HepG2 (cell line): Measurements from ENCODE around the gene PDE8B. TPM values are rescaled to one million over a fixed set of nuclear protein-coding genes. Genes with fewer than 3 reads are reported as not detected.

ENCODE experiments used
- ATAC-seq: fragments of 200-7000 bp; cut with Tn5 transposase; 3 replicates; pipeline ENCODE4 v1.9.1; 2020; ENCODE audit warnings: mild to moderate bottlenecking, moderate library complexity
- BruUV-seq: library from RNA; stranded (reverse); fragments of 400-500 nt; replicated peaks from 2 replicates; lab custom pipeline; 2021; lab: Mats Ljungman, UMichigan
- CTCF ChIA-PET: fragments of 300-600 bp; formaldehyde crosslinking; extraction: SDS; loops from one replicate; lab custom pipeline; 2021; ENCODE audit warnings: low total read pairs, inconsistent platforms, low intra/inter-chr PET ratio; lab: Yijun Ruan, JAX
- POLR2A ChIA-PET: fragments of 350-600 bp; sonication (Branson Sonifier 250); formaldehyde crosslinking; loops from one replicate; lab custom pipeline; 2020; ENCODE audit warnings: antibody characterized with exemption, inconsistent platforms; lab: Yijun Ruan, JAX
- DNase-seq: peaks from one replicate; pipeline ENCODE4 v3.0.0-alpha.2; 2015; ENCODE audit warnings: low spot score
- FAIRE-seq: peaks from 3 replicates; lab custom pipeline; 2011; peaks lifted over from hg19 to GRCh38; lab: Jason Lieb, UNC
- H2AFZ ChIP-seq: one replicate; pipeline ENCODE4 v1.6.1; 2011; ENCODE audit warnings: low read length, inconsistent platforms
- H3K27ac ChIP-seq: fragments of 300-600 bp; 3 replicates; pipeline ENCODE4 v1.8.0; 2011; ENCODE audit warnings: mixed run types, mild to moderate bottlenecking, mixed read lengths, low read length, inconsistent platforms; ENCODE audit not compliant: insufficient read depth; ENCODE audit errors: extremely low read length
- H3K27me3 ChIP-seq, 2 experiments: fragments of 200-600 bp in 1 of 2; 2 replicates in 1 of 2; 3 replicates in 1 of 2; pipeline versions ENCODE4 v1.6.0 to v1.8.0; 2011; ENCODE audit warnings: low read length in 2 of 2, mild to moderate bottlenecking in 2 of 2, moderate library complexity in 2 of 2, inconsistent platforms in 1 of 2; ENCODE audit not compliant: insufficient read depth in 2 of 2, control insufficient read depth in 1 of 2
- H3K36me3 ChIP-seq, 2 experiments: fragments of 200-600 bp in 1 of 2; replicated peaks in 1 of 2; 2 replicates in 1 of 2; 3 replicates in 1 of 2; pipeline versions ENCODE4 v1.5.1 to v1.8.0; 2011; ENCODE audit warnings: low read length in 2 of 2, inconsistent platforms in 1 of 2; ENCODE audit not compliant: insufficient read depth in 2 of 2, control insufficient read depth in 1 of 2
- H3K4me1 ChIP-seq: 2 replicates; pipeline ENCODE4 v1.5.1; 2012; ENCODE audit warnings: low read length, inconsistent platforms; ENCODE audit not compliant: insufficient read depth
- H3K4me2 ChIP-seq: 2 replicates; pipeline ENCODE4 v1.6.0; 2011; ENCODE audit warnings: low read depth, low read length, inconsistent platforms
- H3K4me3 ChIP-seq, 3 experiments: fragments of 200-600 bp in 1 of 3; sonication (generic), shearing (Covaris generic) in 1 of 3; replicated peaks in 1 of 3; 2 replicates each; pipeline ENCODE4 v1.5.1; 2011 to 2016; ENCODE audit warnings: low read length in 3 of 3, inconsistent platforms in 2 of 3, low read depth in 2 of 3, mild to moderate bottlenecking in 2 of 3, control low read depth in 1 of 3, mixed read lengths in 1 of 3; ENCODE audit not compliant: insufficient read depth in 1 of 3
- H3K79me2 ChIP-seq: one replicate; pipeline ENCODE4 v1.6.1; 2011; ENCODE audit warnings: low read length, inconsistent platforms; ENCODE audit not compliant: insufficient read depth
- H3K9ac ChIP-seq: 2 replicates; pipeline ENCODE4 v1.6.0; 2011; ENCODE audit warnings: mild to moderate bottlenecking, low read depth, low read length, inconsistent platforms; ENCODE audit not compliant: insufficient read depth
- H3K9me3 ChIP-seq: 2 replicates; pipeline ENCODE4 v1.5.1; 2012; ENCODE audit warnings: mild to moderate bottlenecking, low read length
- H4K20me1 ChIP-seq: 2 replicates; pipeline ENCODE4 v1.6.0; 2011; ENCODE audit warnings: inconsistent platforms, mild to moderate bottlenecking, low read length, moderate library complexity; ENCODE audit not compliant: insufficient read depth
- AGO1 ChIP-seq: fragments of 200-400 bp; formaldehyde crosslinking; IDR thresholded peaks from 2 replicates; pipeline ENCODE4 v1.6.1; 2017; ENCODE audit warnings: mild to moderate bottlenecking, low read depth, low read length, moderate library complexity; ENCODE audit not compliant: poor library complexity, severe bottlenecking
- CBX5 ChIP-seq: sonication (generic); formaldehyde crosslinking; IDR thresholded peaks from 2 replicates; pipeline ENCODE4 v1.4.0; 2020; ENCODE audit warnings: missing genetic modification reagents, borderline replicate concordance
- CCDC6 ChIP-seq: sonication (generic); formaldehyde crosslinking; IDR thresholded peaks from 2 replicates; pipeline ENCODE4 v1.8.1; 2022; ENCODE audit warnings: mild to moderate bottlenecking, missing genetic modification reagents, moderate library complexity
- LCORL ChIP-seq, 2 experiments: fragments of 450-650 bp in 1 of 2; sonication (generic) in 1 of 2; formaldehyde crosslinking in 1 of 2; IDR thresholded peaks; 2 replicates each; pipeline versions ENCODE4 v1.5.0 to v1.6.1; 2017 to 2020; ENCODE audit warnings: antibody characterized with exemption in 1 of 2, missing genetic modification reagents in 1 of 2
- MEIS2 ChIP-seq: sonication (generic); formaldehyde crosslinking; IDR thresholded peaks from 2 replicates; pipeline ENCODE4 v1.9.0; 2021; ENCODE audit warnings: mild to moderate bottlenecking, missing genetic modification reagents
- NCOA1 ChIP-seq: sonication (generic); formaldehyde crosslinking; IDR thresholded peaks from 2 replicates; pipeline ENCODE4 v1.9.0; 2021; ENCODE audit warnings: missing genetic modification reagents
- RFX3 ChIP-seq: IDR thresholded peaks from 2 replicates; pipeline ENCODE4 v1.6.1; 2016; ENCODE audit warnings: missing biosample characterization, missing genetic modification reagents
- SKI ChIP-seq: fragments of 450-650 bp; IDR thresholded peaks from one replicate; pipeline ENCODE4 v1.6.1; 2018; ENCODE audit warnings: mild to moderate bottlenecking; ENCODE audit not compliant: partially characterized antibody
- ZNF274 ChIP-seq: sonication (generic); formaldehyde crosslinking; IDR thresholded peaks from 2 replicates; pipeline ENCODE4 v1.5.1; 2020; ENCODE audit warnings: mild to moderate bottlenecking, missing genetic modification reagents
- ZNF33A ChIP-seq: sonication (generic); formaldehyde crosslinking; IDR thresholded peaks from 2 replicates; pipeline ENCODE4 v1.5.1; 2020; ENCODE audit warnings: missing genetic modification reagents, mild to moderate bottlenecking, moderate library complexity, borderline replicate concordance
- ZNF616 ChIP-seq: sonication (generic); formaldehyde crosslinking; IDR thresholded peaks from 2 replicates; pipeline ENCODE4 v1.5.0; 2020; ENCODE audit warnings: low read depth, mild to moderate bottlenecking, missing genetic modification reagents
- WGBS: methylation state at CpG from one replicate; pipeline ENCODE4 v1.1.6; 2017; ENCODE audit warnings: low lambda C conversion rate; 5-methylcytosine and 5-hydroxymethylcytosine counted together
- in situ Hi-C: cut with HindIII; loops from 2 replicates; pipeline ENCODE4 v1.10.0; 2017; ENCODE audit warnings: low pct_unique_long_range_greater_than_20kb; ENCODE audit not compliant: extremely low pct_ligation_motif_present
- intact Hi-C: fragments of 100-400 bp; cut with micrococcal nuclease; formaldehyde crosslinking; loops from one replicate; pipeline ENCODE4 v1.10.0; 2022; ENCODE audit not compliant: unreplicated experiment
- polyA plus RNA-seq, 8 experiments: library from polyadenylated mRNA; depleted of rRNA in 3 of 8; stranded (reverse) in 7 of 8; unstranded in 1 of 8; fragments of >200 nt; fragmentation: Illumina TruSeq in 4 of 8; extraction: Trizol in 4 of 8; gene quantifications; 2 replicates each; pipeline versions ENCODE4 v1.2.1 to v1.2.3, GENCODE V29; 2011 to 2016; ENCODE audit warnings: low read depth in 4 of 8, missing spikeins in 1 of 8, mixed read lengths in 1 of 8; ENCODE audit not compliant: insufficient read depth in 1 of 8
- total RNA-seq, 5 experiments: library from RNA; depleted of rRNA; stranded (reverse); fragments of >200 nt; fragmentation: Illumina TruSeq; extraction: Trizol; gene quantifications; 2 replicates each; pipeline ENCODE4 v1.2.3, GENCODE V29; 2016; ENCODE audit warnings: low read depth in 1 of 5
- TF ChIP-seq, protein P1 (sequence below): sonication (generic); formaldehyde crosslinking; IDR thresholded peaks from 2 replicates; pipeline ENCODE4 v1.8.0; 2022; ENCODE audit warnings: low read depth, missing genetic modification reagents

The PDE8B gene
- total and polyA plus RNA-seq, 2 of the 13 experiments (the other 11 are each of a cell fraction or from before 2014, with no cell fraction given), result 0.07 TPM; not detected in 1

- H3K79me2 ChIP-seq, result no peaks in the 10 kb centered on the region
- H3K36me3 ChIP-seq, result no peaks in the 10 kb centered on the region
- intact Hi-C loops (no loop called here), in situ Hi-C loops (no loop called here)
- H3K27ac ChIP-seq, result no peak overlapping the region
- H3K9me3 ChIP-seq, result no peaks in the 10 kb centered on the region
- no peaks in the 10 kb centered on the region; a peak in 2 of 5 replicates for H3K27me3 ChIP-seq
- H3K9ac ChIP-seq, result no peak overlapping the region
- DNase-seq, result no peak
- peaks cover 2% of the 10 kb centered on the region; the same call in 1 of the 2 replicates for H3K4me1 ChIP-seq
- TF ChIP-seq RFX3 (no peak), LCORL (IDR thresholded peaks at IDR 0.05) (peak; percentile 88), LCORL (CRISPR knock-in tag; IDR thresholded peaks at IDR 0.05) (no peak)
- 36% methylated on average over 3 of the region's 3 CpGs for WGBS
- BruUV-seq, result no TSS peak
- H3K4me2 ChIP-seq, result no peak overlapping the region
- no peak for FAIRE-seq
- no peak overlapping the region for H3K4me3 ChIP-seq
- CTCF ChIA-PET, result no interaction called here
- H2AFZ ChIP-seq, result no peak overlapping the region
- POLR2A ChIA-PET, result no interaction called here
- ATAC-seq, result no peak
- H4K20me1 ChIP-seq, result no peaks in the 10 kb centered on the region
These were observed 41.6 kb upstream of the PDE8B start for GRCh38 chr5:77168879-77169244.

DNA sequence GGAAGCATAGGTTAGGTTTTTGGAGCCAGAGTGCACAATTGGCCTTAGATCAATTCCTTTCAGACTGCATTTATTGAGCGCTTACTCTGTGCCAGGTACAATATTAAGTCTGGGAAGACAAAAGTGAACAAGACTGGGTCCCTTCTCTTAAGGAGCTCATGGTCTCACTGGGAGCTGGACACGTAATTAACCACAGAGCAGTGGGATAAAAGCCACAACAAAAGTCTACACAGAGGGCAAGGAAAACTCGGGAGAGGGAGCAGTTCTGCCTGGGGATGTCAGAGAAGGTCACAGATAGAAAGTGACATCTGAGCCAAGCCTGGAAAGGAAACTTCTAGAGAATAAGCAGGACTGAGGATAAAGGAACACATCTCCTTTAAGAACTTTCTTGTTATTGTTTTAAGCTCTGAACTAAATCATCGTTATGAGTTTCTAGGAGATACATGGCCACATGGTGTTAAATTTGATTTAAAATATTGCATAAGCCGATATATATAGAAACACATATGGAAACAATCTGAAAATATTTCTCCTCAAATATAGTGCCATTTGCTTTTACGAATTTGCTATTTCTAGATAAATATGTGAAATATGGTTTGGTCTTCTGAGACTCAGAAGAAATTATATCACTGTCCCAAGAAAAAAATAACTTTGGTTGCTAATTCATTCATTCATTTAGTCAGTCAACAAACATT lies 40.1 kb upstream of the PDE8B start:
- no peaks in the 10 kb centered on the region for H3K79me2 ChIP-seq
- BruUV-seq, result no TSS peak

More for the DNA sequence above, 40.1 kb upstream of the PDE8B start:
- ChIA-PET POLR2A (no interaction called here), CTCF (no interaction called here)
- no peaks in the 10 kb centered on the region; a peak in 2 of 5 replicates for H3K27me3 ChIP-seq
- no peak for FAIRE-seq
- no peak overlapping the region for H3K4me3 ChIP-seq
- no peaks in the 10 kb centered on the region for H3K4me1 ChIP-seq
- H3K9me3 ChIP-seq, result no peaks in the 10 kb centered on the region
- in situ Hi-C loops (no loop called here), intact Hi-C loops (no loop called here)
- no peak overlapping the region for H2AFZ ChIP-seq
- no peak overlapping the region for H3K4me2 ChIP-seq
- no peak for TF ChIP-seq CBX5 (CRISPR knock-in tag)
- TF ChIP-seq MEIS2 (CRISPR knock-in tag), result no peak
- TF ChIP-seq ZNF616 (CRISPR knock-in tag), result no peak
- TF ChIP-seq CCDC6 (CRISPR knock-in tag), result no peak
- no peak for TF ChIP-seq AGO1
- TF ChIP-seq SKI, result no peak
- no peak for TF ChIP-seq ZNF33A (CRISPR knock-in tag)
- TF ChIP-seq ZNF274 (CRISPR knock-in tag), result no peak
- TF ChIP-seq, protein P1, sequence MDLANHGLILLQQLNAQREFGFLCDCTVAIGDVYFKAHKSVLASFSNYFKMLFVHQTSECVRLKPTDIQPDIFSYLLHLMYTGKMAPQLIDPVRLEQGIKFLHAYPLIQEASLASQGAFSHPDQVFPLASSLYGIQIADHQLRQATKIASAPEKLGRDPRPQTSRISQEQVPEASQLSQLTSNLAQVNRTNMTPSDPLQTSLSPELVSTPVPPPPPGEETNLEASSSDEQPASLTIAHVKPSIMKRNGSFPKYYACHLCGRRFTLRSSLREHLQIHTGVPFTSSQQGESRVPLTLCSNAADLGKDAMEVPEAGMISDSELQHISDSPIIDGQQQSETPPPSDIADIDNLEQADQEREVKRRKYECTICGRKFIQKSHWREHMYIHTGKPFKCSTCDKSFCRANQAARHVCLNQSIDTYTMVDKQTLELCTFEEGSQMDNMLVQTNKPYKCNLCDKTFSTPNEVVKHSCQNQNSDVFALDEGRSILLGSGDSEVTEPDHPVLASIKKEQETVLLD, result no peak
- no peak for TF ChIP-seq NCOA1 (CRISPR knock-in tag)
- no peak for DNase-seq
- no peaks in the 10 kb centered on the region for H4K20me1 ChIP-seq
- no peak overlapping the region for H3K9ac ChIP-seq
- no peak overlapping the region for H3K27ac ChIP-seq
- WGBS, result 37% methylated on average over 6 of the region's 6 CpGs
- H3K36me3 ChIP-seq, result no peaks in the 10 kb centered on the region
- no peak for ATAC-seq
